Astrocyte (in vitro differentiated cells and primary cell): ENCODE data around the gene KSR2. TPM values are rescaled to one million over a fixed set of nuclear protein-coding genes. Genes with fewer than 3 reads are reported as not detected.

Source experiments
- DNase-seq: peaks from one replicate; pipeline ENCODE4 v3.0.0-alpha.2; 2010; ENCODE audit warnings: low read depth
- FAIRE-seq: peaks from 2 replicates; lab custom pipeline; 2011; peaks lifted over from hg19 to GRCh38; lab: Jason Lieb, UNC
- H2AFZ ChIP-seq: 2 replicates; pipeline ENCODE4 v1.6.0; 2012; ENCODE audit warnings: low read depth, low read length, inconsistent platforms
- H3K27ac ChIP-seq: 2 replicates; pipeline ENCODE4 v1.5.1; 2011; ENCODE audit warnings: low read depth, low read length, inconsistent platforms
- H3K27me3 ChIP-seq: 2 replicates; pipeline ENCODE4 v1.6.0; 2011; ENCODE audit warnings: low read length, inconsistent platforms; ENCODE audit not compliant: insufficient read depth
- H3K36me3 ChIP-seq: 2 replicates; pipeline ENCODE4 v1.5.1; 2011; ENCODE audit warnings: low read length, inconsistent platforms; ENCODE audit not compliant: insufficient read depth
- H3K4me1 ChIP-seq: 2 replicates; pipeline ENCODE4 v1.5.1; 2011; ENCODE audit warnings: low read length, inconsistent platforms; ENCODE audit not compliant: insufficient read depth
- H3K4me2 ChIP-seq: 2 replicates; pipeline ENCODE4 v1.6.0; 2012; ENCODE audit warnings: low read length, inconsistent platforms
- H3K4me3 ChIP-seq: 2 replicates; pipeline ENCODE4 v1.5.1; 2011; ENCODE audit warnings: low read depth, mild to moderate bottlenecking, low read length, inconsistent platforms; ENCODE audit not compliant: insufficient read depth
- H3K79me2 ChIP-seq: 2 replicates; pipeline ENCODE4 v1.6.0; 2012; ENCODE audit warnings: mild to moderate bottlenecking, low read length, inconsistent platforms; ENCODE audit not compliant: insufficient read depth
- H3K9ac ChIP-seq: 2 replicates; pipeline ENCODE4 v1.6.0; 2012; ENCODE audit warnings: mild to moderate bottlenecking, low read length, inconsistent platforms
- H3K9me3 ChIP-seq: 2 replicates; pipeline ENCODE4 v1.5.1; 2012; ENCODE audit warnings: low read depth, mild to moderate bottlenecking, low read length, inconsistent platforms; ENCODE audit not compliant: insufficient read depth
- H4K20me1 ChIP-seq: 2 replicates; pipeline ENCODE4 v1.6.0; 2012; ENCODE audit warnings: low read length, inconsistent platforms; ENCODE audit not compliant: insufficient read depth
- H3K27ac Mint-ChIP-seq: one replicate; pipeline ENCODE4 v1.8.0; 2021; ENCODE audit warnings: mild to moderate bottlenecking, mixed read lengths; ENCODE audit not compliant: unreplicated experiment
- H3K27me3 Mint-ChIP-seq: one replicate; pipeline ENCODE4 v1.8.0; 2021; ENCODE audit warnings: low read depth, mixed read lengths; ENCODE audit not compliant: unreplicated experiment
- H3K36me3 Mint-ChIP-seq: one replicate; pipeline ENCODE4 v1.8.0; 2021; ENCODE audit warnings: low read depth, mixed read lengths; ENCODE audit not compliant: unreplicated experiment
- H3K4me1 Mint-ChIP-seq: one replicate; pipeline ENCODE4 v1.8.0; 2021; ENCODE audit warnings: low read depth, mixed read lengths; ENCODE audit not compliant: unreplicated experiment
- H3K4me3 Mint-ChIP-seq: one replicate; pipeline ENCODE4 v1.8.0; 2021; ENCODE audit warnings: mild to moderate bottlenecking, moderate library complexity, mixed read lengths; ENCODE audit not compliant: unreplicated experiment
- H3K9me3 Mint-ChIP-seq: one replicate; pipeline ENCODE4 v1.8.0; 2021; ENCODE audit warnings: mild to moderate bottlenecking, mixed read lengths; ENCODE audit not compliant: unreplicated experiment
- CTCF ChIP-seq: IDR thresholded peaks from 2 replicates; pipeline ENCODE4 v1.5.1; 2011; ENCODE audit warnings: low read depth, mild to moderate bottlenecking, inconsistent platforms, low read length, moderate library complexity; ENCODE audit not compliant: insufficient read depth
- EZH2 ChIP-seq: IDR thresholded peaks from 2 replicates; pipeline ENCODE4 v1.6.1; 2012; ENCODE audit warnings: mild to moderate bottlenecking, low read length, inconsistent platforms; ENCODE audit not compliant: insufficient read depth
- total RNA-seq: library from RNA; stranded (reverse); gene quantifications from 2 replicates; pipeline ENCODE4 v1.2.1, GENCODE V29; 2021

Gene KSR2
- total RNA-seq, 1 donor from 2014 or later: 0.98 TPM

GRCh38 chr12:117986705-117987469, 18.1 kb upstream of the KSR2 start:
- Mint-ChIP-seq H3K36me3 (no peaks in the 10 kb centered on the region), H3K27me3 (peaks cover 5% of the 10 kb centered on the region), H3K27ac (no peak overlapping the region), H3K4me1 (peaks cover 6% of the 10 kb centered on the region), H3K4me3 (no peak overlapping the region), H3K9me3 (no peaks in the 10 kb centered on the region)
- DNase-seq: peak; percentile 81
- Histone ChIP-seq H3K4me3 (no peak overlapping the region), H3K27me3 (no peaks in the 10 kb centered on the region), H3K4me1 (peaks cover 14% of the 10 kb centered on the region), H3K9ac (peak overlapping the region; percentile 41), H4K20me1 (no peaks in the 10 kb centered on the region), H3K4me2 (peak overlapping the region; percentile 75), H3K36me3 (no peaks in the 10 kb centered on the region), H3K79me2 (no peaks in the 10 kb centered on the region), H3K27ac (peak overlapping the region; percentile 76), H2AFZ (no peak overlapping the region), H3K9me3 (no peaks in the 10 kb centered on the region)
- FAIRE-seq: peak; percentile 43
- TF ChIP-seq CTCF (no peak), EZH2 (no peak)

GRCh38 chr12:117985182-117985581, 16.4 kb upstream of the KSR2 start:
- Histone ChIP-seq H3K4me1 (peaks cover 14% of the 10 kb centered on the region), H3K4me2 (no peak overlapping the region), H4K20me1 (no peaks in the 10 kb centered on the region), H2AFZ (no peak overlapping the region), H3K79me2 (no peaks in the 10 kb centered on the region), H3K4me3 (no peak overlapping the region), H3K27ac (no peak overlapping the region), H3K9ac (no peak overlapping the region), H3K36me3 (no peaks in the 10 kb centered on the region), H3K27me3 (no peaks in the 10 kb centered on the region), H3K9me3 (no peaks in the 10 kb centered on the region)
- Mint-ChIP-seq H3K27me3 (peaks cover 7% of the 10 kb centered on the region), H3K36me3 (no peaks in the 10 kb centered on the region), H3K27ac (no peak overlapping the region), H3K9me3 (no peaks in the 10 kb centered on the region), H3K4me1 (peaks cover 6% of the 10 kb centered on the region), H3K4me3 (no peak overlapping the region)
- DNase-seq (no peak), FAIRE-seq (no peak)
- TF ChIP-seq EZH2 (no peak), CTCF (no peak)

- no peaks in the 10 kb centered on the region for H3K79me2 ChIP-seq
- H2AFZ ChIP-seq: no peak overlapping the region
- TF ChIP-seq CTCF (no peak), EZH2 (no peak)
- no peaks in the 10 kb centered on the region for H3K9me3 ChIP-seq
- H3K4me3 ChIP-seq: no peak overlapping the region
- H3K4me3 Mint-ChIP-seq: no peak overlapping the region
- no peaks in the 10 kb centered on the region for H3K36me3 ChIP-seq
- H3K27ac ChIP-seq: no peak overlapping the region
- no peaks in the 10 kb centered on the region for H3K9me3 Mint-ChIP-seq
- H3K27me3 ChIP-seq: no peaks in the 10 kb centered on the region
- no peak overlapping the region for H3K9ac ChIP-seq
- H3K27ac Mint-ChIP-seq: no peak overlapping the region
- H3K4me1 ChIP-seq: peaks cover 3% of the 10 kb centered on the region
- H3K36me3 Mint-ChIP-seq: no peaks in the 10 kb centered on the region
- no peaks in the 10 kb centered on the region for H4K20me1 ChIP-seq
- FAIRE-seq: no peak
- no peaks in the 10 kb centered on the region for H3K4me1 Mint-ChIP-seq
- peaks cover 14% of the 10 kb centered on the region for H3K27me3 Mint-ChIP-seq
- no peak for DNase-seq
- no peak overlapping the region for H3K4me2 ChIP-seq
Observed at GRCh38 chr12:117981267-117981666, 12.5 kb upstream of the KSR2 start.
